GM12878 (cell line): ENCODE results near the gene DIAPH3. TPM values are rescaled to one million over a fixed set of nuclear protein-coding genes. Genes with fewer than 3 reads are reported as not detected.

Experiments used
- JUNB ChIP-seq: IDR thresholded peaks from 2 replicates; pipeline ENCODE4 v1.6.1; 2016; ENCODE audit warnings: antibody characterized with exemption, mild to moderate bottlenecking
- MAX ChIP-seq: IDR thresholded peaks from 2 replicates; pipeline ENCODE4 v1.6.1; 2012; ENCODE audit warnings: low read depth, low read length, improper control_type of control experiment
- PBX3 ChIP-seq: IDR thresholded peaks from 2 replicates; pipeline ENCODE4 v1.6.1; 2011; ENCODE audit warnings: mild to moderate bottlenecking, low read depth, low read length, moderate library complexity; ENCODE audit not compliant: insufficient replicate concordance
- RELA ChIP-seq: fragments of 450-650 bp; IDR thresholded peaks from 2 replicates; pipeline ENCODE4 v1.8.0; 2014; ENCODE audit warnings: borderline replicate concordance; ENCODE audit not compliant: partially characterized antibody
- RUNX3 ChIP-seq: IDR thresholded peaks from 2 replicates; pipeline ENCODE4 v1.6.1; 2012; ENCODE audit warnings: low read length, inconsistent platforms
- ZBTB11 ChIP-seq: fragments of 450-650 bp; formaldehyde crosslinking; IDR thresholded peaks from 2 replicates; pipeline ENCODE4 v1.5.0; 2022; ENCODE audit warnings: mild to moderate bottlenecking, missing genetic modification characterization
- polyA plus RNA-seq, 11 experiments: library from polyadenylated mRNA; depleted of rRNA in 4 of 11; unstranded in 6 of 11; stranded (reverse) in 5 of 11; fragments of >200 nt; fragmentation: Nextera tagmentation in 4 of 11; fragmentation: Illumina TruSeq in 1 of 11; extraction: Ambion mirVana in 4 of 11; extraction: Trizol in 1 of 11; gene quantifications; 1 replicate in 1 of 11; 2 replicates in 10 of 11; pipeline versions ENCODE4 v1.2.1 to v1.2.3, GENCODE V29; 2011 to 2016; ENCODE audit warnings: inconsistent platforms in 2 of 11, missing spikeins in 2 of 11, low read depth in 1 of 11
- total RNA-seq, 4 experiments: library from RNA; depleted of rRNA in 3 of 4; stranded (reverse); fragments of >200 nt in 3 of 4; fragmentation: Illumina TruSeq in 1 of 4; extraction: Trizol in 1 of 4; gene quantifications; 2 replicates each; pipeline versions ENCODE4 v1.2.1 to v1.2.3, GENCODE V29; 2013 to 2021
- TF ChIP-seq, protein P1 (sequence below): IDR thresholded peaks from 2 replicates; pipeline ENCODE4 v1.6.1; 2011; ENCODE audit warnings: low read depth, mild to moderate bottlenecking, low read length, moderate library complexity, borderline replicate concordance; ENCODE audit errors: extremely low read depth

The DIAPH3 gene
- total and polyA plus RNA-seq, 10 of the 15 experiments (the other 5 are each of a cell fraction or from before 2014, with no cell fraction given): 10.1 to 25.2 (median 15.4) TPM

DNA sequence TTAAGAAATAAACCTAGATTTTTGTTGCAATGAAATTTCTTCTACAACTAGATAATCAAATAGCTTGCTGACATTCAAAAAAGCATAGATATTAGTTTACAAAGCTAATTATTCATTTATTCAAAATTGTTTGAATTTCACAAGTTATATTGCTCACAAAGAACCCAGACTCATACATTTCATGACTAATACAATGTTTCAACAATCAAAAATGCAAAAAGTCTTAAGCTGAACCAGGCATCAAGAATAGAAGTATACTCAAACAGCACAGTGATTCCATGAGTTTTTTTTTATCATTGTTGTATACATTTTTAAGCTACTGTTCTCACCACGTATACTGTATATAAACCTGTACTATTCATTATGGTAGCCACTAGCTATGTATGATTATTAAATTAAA, 51.0 kb downstream of the DIAPH3 start (continued):
- TF ChIP-seq, protein P1, sequence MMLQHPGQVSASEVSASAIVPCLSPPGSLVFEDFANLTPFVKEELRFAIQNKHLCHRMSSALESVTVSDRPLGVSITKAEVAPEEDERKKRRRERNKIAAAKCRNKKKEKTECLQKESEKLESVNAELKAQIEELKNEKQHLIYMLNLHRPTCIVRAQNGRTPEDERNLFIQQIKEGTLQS: no peak
- TF ChIP-seq RUNX3 (no peak), PBX3 (no peak), RELA (no peak), MAX (no peak), JUNB (no peak), ZBTB11 (no peak)
- TF ChIP-seq, all 136 proteins: peak for 0
